DMS153 (cell line): ENCODE results near the gene IKBKG.
"Not testable (repeated sequence)": the region's sequence is repeated elsewhere in the genome, so short reads cannot be mapped to it uniquely, and the experiment has no call there.

Experiments used
- DNase-seq: peaks from one replicate; lab custom pipeline; 2025; lab: John Stamatoyannopoulos, UW

The IKBKG gene

DNA sequence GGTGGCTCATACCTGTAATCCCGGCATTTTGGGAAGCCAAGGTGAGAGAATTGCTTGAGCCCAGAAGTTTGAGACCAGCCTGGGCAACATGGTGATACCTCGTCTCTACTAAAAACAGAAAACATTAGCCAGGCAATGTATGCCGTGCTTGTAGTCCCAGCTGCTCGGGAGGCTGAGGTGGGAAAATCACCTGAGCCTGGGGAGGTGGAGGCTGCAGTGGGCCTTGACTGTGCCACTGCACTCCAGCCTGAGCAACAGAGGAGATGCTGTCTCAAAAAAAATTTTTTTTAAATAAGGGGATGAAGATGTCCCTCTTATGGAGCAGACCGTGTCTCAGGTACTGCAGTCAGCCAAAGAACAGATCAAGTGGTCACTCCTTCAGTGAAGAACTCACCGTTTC, 58.1 kb downstream of the IKBKG start:
- no peak for DNase-seq

DNA sequence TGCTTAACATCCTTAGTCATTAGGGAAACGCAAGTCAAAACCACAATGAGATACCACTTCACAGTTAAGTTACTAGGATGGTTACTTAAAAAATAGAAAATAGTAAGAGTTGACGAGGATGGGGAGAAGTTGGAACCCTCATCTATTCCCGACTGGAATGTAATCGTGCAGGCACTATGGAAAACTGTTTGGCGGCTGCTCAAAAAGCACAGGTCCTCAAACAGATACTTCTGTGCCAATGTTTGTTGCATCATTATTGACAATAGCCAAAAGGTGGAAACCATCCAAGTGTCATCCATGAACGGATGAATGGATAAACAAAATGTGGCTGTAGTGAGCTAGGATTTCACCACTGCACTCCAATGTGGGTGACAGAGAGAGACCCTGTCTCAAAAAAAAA, 60.0 kb downstream of the IKBKG start:
- peak; percentile 74 for DNase-seq

DNA sequence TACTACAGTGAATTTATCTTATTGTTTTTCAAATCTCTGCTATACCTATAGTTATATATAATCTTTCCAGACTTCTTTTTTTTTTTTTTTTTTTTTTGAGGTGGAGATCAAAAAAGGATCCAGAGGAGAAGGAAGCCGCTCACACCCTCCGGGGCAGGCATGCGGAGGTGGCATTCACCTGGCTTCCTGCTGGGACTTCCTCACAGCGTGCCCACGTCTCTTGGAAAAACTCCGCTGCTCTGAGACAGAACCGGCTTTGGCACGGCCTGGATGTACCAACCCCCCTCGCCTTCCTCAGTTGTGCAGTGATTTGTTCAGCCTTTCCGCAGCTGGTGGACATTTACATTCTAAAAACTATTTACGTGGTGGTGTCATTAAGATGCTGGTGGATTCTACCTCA, 60.6 kb downstream of the IKBKG start:
- DNase-seq, result not testable (repeated sequence)

DNA sequence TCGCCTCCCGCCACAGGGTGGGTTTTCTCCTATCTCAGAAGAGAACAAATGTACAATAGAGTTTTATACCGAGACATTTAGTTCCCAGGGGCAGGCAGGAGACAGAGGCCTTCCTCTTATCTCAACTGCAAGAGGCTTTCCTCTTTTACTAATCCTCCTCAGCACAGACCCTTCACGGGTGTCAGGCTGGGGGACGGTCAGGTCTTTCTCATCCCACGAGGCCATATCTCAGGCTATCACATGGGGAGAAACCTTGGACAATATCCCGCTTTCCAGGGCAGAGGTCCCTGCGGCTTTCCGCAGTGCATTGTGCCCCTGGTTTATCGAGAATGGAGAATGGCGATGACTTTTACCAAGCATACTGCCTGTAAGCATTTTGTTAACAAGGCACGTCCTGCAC, 61.4 kb downstream of the IKBKG start:
- not testable (repeated sequence) for DNase-seq

- DNase-seq, result not testable (repeated sequence)
These were observed 63.7 kb downstream of the IKBKG start for GRCh38 chrX:154611146-154611545.

DNA sequence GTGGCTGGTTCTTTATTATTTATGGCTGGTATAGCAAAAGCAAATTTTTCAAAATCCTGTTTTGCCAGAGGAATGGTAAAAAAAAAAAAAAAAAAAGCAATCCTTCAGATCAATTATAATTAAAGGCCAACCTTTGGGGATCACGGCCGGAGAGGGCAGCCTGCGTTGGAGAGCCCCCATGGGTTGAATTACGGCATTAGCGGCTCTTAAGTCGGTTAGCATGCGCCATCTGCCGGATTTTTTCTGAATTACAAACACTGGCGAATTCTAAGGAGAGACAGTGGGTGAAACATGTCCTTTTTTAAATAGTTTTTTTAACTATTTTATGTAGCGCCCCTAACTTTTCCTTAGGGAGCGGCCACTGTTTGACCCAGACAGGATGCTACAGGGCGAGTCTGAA, 66.2 kb downstream of the IKBKG start:
- not testable (repeated sequence) for DNase-seq
